NCI-H2081 treated with DMSO at 0.1 percent for 48 hours (cell line): Measurements from ENCODE around the gene NRCAM.
A peak's percentile ranks its signal among the peaks of the same experiment; 100 is the strongest.
"Not testable (repeated sequence)": the region's sequence is repeated elsewhere in the genome, so short reads cannot be mapped to it uniquely, and the experiment has no call there.

Experiments used
- DNase-seq: peaks from one replicate; lab custom pipeline; 2025; lab: John Stamatoyannopoulos, UW

NRCAM gene

DNA sequence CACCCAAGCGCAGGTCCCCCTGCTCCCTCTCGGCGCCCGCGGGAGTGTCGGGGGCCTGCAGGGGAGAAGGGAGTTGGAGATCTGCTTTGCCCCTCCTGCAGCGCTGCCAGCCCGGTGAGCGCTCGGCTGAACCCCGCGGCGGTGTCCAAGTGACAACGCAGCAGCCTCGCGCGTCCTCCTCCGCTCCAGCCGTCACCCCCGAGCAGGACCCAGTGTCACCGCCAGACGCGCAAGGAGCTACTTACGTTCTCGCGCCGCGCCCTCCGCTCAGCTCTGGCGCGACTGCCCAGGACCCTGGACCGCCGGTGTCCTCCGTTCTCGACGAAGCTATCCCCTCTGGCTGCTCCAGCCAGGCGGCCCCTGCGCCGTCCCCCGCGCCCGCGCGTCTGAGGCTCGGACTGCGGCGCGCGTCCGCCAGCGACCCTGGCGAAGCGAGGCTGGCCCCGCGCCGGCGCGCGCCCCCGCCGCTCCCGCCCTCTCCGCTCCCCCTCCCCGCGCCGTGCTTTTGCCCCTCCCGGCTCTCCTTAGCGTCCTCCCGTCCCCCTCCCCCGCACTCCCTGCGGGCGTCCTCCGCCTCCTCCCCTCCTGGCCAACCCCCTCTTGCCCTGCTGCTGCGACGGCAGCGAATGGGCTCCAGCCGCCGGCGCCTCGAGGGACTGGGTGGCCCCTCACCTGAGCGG lies at the start of gene NRCAM:
TSS of gene NRCAM (minus strand) at position 439 of the 680 bp plus-strand sequence. CDS start 216,372 bp downstream, outside the sequence.
- DNase-seq, result peak; percentile 54

DNA sequence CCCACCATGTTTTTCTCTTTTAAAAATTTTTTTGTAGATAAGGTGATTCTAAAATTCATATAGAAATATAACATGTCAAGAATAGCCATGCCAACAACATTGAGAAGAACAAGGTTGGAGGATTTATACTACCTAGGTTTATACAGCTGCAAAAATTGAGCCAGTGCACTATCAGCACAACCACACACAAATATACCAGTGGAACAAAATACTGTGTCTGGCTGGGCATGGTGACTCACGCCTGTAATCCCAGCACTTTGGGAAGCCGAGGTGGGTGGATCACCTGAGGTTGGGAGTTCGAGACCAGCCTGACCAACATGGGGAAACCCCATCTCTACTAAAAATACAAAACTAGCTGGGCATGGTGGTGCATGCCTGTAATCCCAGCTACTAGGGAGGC lies 48.3 kb upstream of the NRCAM start:
- DNase-seq, result not testable (repeated sequence)

GRCh38 chr7:108503112-108504026 lies 47.1 kb upstream of the NRCAM start:
- no peak for DNase-seq

DNA sequence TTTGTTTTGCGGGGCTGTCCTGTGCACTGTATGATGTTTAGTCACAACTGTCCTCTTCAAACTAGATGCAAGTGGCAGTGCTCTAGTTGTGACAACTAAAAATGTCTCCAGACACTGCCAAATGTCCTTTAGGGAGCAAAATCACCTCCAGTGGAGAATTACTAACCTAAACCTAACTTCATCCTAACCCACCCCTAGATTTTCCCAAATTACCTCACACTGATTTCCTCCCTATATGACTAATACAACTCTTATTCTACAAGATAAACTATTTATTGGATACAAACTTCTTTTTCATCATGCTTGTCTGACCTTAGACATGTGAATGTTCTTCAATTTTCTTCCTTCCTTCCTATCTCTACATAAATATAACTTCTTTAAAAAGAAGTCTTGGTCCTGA lies 43.3 kb upstream of the NRCAM start:
- no peak for DNase-seq

- no peak for DNase-seq
These were observed 42.2 kb upstream of the NRCAM start for GRCh38 chr7:108498481-108498880.

DNA sequence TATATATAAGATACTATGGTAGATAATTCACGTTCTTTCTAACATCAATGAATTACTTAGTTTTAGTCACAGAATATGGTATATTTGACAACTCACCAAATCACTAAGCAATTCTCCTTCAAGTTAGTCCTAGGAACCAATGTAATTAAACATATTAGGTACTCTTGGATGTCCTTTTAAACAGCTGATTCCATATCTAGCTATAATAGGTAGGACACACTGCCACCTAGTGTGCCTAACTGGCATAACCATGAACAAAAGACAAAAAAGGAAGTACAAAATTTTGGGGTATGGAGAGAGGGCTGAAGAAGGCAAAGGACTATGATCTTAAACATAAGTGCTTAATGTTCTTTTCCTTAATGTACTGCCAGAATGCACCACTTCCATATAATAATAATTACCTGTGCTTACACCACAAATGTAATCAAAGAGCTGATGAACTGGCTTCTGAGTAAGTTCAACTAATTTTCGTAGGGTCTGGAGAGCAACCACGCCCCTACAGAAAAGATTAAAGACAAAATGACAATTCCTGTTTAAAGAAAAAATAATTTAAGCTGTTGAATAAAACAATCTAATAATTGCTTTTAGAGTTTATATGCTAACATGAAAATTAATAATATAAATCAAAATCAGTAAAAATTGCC lies 41.0 kb upstream of the NRCAM start:
- DNase-seq, result peak; percentile 9

DNA sequence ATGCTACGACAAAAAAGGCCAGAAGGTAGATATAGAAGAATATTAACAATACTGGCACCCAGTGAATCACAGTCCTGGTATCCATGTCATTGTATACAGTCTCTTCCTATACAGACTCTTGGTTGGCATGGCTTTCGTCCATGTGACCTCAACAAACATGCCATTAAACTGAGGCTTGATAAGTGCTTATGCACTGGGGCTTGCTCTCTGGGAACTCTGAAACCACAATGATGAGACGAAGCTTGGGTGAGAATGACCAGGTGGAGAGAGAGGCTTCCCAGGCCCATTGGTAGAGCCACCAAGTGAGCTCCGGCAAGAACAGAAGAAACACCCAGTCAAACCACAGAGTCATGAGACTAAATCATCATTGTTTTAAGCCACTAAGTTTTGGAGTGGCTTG lies 36.5 kb upstream of the NRCAM start:
- no peak for DNase-seq

DNA sequence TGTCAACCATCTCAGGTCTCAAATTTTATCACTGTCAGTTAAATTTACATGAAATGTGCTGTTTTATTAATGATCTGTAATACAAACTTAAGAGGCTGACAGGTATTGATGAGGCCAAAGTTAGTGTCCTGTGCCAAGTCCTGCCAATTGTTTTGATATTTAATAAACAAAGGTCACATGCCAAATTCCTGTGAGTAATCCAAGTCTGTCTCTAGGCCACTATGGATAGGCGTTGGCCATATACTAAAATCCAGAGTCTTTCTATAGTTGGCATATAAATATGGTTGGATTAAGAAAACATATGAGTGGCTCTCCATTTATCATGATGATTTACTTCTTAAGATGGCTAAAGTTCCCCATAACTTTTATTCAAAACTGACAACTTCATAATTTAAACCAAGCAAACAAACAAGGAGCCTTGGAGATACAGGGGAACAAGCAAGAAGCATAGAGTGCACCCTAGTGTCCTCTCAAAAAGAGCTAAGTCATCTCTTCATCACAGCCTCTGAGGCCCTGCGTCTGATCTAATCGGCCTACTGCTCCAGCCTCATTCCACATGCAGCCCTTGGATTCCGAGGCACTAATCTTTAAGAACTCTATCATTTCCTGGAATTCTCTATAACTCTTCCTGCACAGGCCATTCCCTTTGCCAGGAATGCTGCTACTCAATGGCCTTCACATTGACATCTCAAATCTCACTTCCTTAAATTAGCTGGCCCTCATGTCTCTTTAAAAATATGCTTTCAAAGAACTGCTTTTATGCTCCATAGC lies 32.7 kb upstream of the NRCAM start:
- DNase-seq, result no peak

DNA sequence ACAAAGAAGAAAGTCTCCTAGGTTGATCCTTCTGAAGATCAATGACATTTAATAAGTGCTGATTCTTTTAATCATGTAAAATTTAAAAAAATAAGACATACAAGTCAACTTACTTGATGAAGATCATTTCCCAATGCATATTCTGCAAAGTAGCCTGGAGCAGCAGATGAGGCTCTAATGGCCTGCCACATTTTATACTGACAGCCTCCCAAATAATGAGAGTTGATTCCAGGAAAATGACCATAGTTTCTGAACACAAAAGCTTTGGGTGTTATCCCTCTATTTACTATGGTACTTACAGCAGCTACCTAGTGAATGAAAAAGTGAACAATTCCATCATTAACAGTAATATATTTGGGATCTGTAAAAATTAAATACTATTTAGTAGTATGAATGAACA lies 31.4 kb upstream of the NRCAM start:
- DNase-seq, result no peak

DNA sequence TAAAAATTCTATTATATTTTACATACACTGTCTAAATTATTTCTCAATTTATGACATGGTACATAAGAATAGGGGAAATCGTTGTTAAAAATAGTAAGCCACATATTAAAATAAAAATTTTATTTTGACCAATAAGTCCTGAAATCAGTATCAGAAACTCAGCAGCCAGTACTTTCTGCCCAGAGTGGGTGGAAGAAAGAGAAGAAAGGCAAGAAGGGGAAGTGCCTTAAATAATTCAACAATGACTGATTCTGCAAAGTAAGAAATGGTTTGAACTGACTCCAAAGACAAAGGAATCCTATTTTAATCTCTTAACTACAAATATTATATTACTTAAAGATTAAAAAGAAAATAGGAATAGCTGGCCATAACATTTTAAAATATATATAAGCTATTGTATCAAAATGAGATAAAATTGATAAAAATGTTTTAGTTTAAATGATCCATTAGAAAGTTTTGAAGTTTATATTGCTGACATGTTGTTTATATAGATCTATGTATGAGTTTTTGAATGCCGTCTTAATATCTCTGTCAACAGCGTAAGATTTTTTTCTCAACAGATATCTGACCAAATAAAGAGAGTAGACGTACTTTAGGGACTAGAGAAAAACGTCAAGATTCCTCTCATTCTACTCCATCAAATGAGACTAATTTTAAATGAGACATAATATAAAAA lies 30.2 kb upstream of the NRCAM start:
- no peak for DNase-seq

DNA sequence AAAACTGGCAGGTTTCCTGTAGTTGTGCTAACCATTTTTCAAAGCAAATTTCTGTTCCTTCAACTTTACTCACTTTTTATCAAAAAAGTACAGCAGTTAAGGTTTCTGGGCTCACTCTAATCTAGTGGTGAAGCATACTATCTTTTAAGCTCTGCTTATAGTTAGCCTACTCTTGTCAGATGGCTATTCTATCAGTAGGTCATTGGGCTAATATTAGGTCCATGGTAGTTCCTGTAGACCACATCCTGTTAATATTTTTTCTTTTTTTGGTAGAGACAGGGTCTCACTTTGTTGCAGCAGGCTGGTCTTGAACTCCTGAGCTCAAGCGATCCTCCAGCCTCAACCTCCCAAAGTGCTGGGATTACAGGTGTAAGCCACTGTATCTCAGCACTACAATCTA lies 27.9 kb upstream of the NRCAM start:
- DNase-seq, result no peak

DNA sequence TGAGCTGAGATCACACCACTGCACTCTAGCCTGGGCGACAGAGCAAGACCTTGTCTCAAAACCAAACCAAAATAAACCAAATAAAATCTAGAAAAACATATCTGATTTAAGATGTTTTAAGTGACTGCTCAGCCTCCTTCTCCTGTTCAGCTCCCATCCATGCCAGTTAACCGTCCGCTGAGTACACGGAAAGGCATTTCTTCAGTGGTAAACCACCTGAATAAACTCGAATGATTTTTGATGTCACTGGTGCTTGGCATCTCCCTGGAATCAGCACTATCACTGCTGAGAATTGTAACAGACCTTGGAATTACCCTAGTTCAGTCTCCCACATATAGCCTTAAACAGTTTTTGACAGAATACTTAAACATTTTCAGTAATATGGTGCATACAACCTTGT lies 24.1 kb upstream of the NRCAM start:
- DNase-seq, result no peak

- DNase-seq, result no peak
These were observed 23.5 kb upstream of the NRCAM start for GRCh38 chr7:108479751-108480150.

- DNase-seq, result no peak
These were observed 22.9 kb upstream of the NRCAM start for GRCh38 chr7:108479118-108479517.

DNA sequence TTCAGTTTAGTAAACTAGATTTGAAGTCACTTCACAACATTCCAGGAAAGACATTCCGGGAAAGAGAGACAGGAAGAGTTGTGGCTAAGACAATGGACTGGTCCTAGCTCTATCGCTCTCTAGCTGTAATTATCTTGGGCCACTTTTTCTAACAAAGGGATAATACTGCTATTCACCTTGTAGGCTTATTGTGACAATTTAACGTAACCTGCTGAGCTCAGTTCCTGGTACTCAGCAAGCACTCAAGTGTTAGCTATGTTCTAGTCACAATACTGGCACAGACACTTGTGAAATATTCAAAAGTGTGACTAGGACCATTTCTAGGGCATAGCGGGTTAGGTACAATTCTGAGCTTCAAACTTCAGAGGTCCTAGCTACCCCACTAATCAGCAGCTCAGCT lies 12.0 kb upstream of the NRCAM start:
- no peak for DNase-seq

DNA sequence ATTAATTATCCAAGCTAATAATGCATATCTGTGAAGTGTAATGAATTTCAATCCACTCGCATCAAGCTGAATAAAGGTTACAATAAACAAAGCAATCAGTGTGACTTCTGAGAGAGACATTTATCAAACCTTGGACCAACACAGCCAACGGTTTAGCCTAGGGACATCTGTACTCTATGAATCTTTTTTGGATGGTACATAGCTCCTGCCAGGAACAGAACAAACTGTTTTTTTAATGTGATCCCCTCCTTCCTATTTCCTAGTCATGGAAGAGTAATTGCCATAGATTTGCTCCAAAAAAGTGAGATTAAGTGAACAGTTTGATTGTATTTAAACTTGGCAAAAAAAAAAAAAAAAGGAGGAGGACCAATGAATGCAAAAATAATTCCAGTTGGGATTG lies 11.2 kb upstream of the NRCAM start:
- no peak for DNase-seq

GRCh38 chr7:108466322-108466721 lies 10.1 kb upstream of the NRCAM start:
- not testable (repeated sequence) for DNase-seq

DNA sequence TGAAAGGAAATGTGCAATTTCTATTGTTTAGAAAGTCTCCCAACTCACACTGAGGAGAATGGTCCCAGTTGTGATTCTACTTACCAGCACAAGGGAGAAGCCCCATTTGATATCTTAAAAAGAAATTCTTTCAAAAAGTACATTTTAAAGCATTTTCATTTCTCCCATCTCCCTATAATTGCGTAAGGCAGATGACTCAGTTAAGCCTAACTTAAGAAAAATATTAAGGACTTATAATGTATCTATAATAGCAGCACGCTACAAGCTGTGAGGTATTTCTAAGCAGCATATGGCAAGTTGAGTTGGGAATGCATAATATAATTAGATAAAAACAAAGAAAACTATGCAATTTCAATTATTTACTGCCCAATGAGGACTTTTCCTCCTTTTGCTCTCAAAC lies 8.5 kb upstream of the NRCAM start:
- no peak for DNase-seq

- DNase-seq, result no peak
These were observed 7.4 kb upstream of the NRCAM start for GRCh38 chr7:108463613-108464012.

DNA sequence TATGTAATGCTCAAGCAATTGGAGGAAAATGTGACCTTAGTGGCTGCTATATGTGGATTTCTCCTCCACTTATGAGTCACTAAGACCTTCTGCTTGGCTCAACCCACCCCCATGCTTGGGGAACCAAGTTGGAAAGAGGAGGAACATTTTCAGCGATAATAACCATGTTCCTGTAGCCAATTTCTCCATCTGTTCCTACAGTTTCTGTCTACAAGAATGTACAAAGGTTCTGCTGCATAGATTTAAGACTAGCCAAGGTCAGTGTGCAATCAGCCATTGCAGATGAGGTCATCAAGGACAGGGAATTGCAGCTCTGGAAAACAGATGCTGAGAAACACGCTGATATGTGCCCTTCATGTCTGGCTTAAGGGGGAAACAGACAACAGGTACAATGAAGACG lies 5.6 kb upstream of the NRCAM start:
- DNase-seq, result no peak

GRCh38 chr7:108460964-108461363 lies 4.7 kb upstream of the NRCAM start:
- no peak for DNase-seq
